ENCODE results near the gene ZNF81.

The ZNF81 gene

DNA sequence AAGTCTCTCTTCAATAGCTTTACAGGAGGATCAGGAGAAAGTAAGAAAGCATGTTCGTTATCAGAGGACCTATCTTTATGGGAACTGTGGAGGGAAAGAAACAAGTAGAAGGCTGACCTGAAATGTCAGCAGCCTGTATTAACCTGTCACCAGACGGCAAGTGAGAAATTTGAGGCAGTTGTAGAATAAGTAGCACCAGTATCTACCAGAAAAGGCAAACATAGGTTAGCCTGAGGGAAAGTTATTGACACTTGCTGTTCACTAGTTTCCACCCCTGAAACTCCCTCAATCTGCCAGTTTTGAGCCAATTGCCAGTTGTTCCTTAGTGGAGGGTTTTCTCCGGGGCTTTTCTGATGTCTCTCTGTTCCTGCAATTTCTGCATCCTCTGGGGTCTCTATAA lies 36.4 kb downstream of the ZNF81 start:
- TF ChIP-seq, protein P1, sequence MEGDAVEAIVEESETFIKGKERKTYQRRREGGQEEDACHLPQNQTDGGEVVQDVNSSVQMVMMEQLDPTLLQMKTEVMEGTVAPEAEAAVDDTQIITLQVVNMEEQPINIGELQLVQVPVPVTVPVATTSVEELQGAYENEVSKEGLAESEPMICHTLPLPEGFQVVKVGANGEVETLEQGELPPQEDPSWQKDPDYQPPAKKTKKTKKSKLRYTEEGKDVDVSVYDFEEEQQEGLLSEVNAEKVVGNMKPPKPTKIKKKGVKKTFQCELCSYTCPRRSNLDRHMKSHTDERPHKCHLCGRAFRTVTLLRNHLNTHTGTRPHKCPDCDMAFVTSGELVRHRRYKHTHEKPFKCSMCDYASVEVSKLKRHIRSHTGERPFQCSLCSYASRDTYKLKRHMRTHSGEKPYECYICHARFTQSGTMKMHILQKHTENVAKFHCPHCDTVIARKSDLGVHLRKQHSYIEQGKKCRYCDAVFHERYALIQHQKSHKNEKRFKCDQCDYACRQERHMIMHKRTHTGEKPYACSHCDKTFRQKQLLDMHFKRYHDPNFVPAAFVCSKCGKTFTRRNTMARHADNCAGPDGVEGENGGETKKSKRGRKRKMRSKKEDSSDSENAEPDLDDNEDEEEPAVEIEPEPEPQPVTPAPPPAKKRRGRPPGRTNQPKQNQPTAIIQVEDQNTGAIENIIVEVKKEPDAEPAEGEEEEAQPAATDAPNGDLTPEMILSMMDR (IDR thresholded peaks at IDR 0.05; ENCODE audit: low read depth, low read length) = no peak
- DNase-seq (ENCODE audit: extremely low read depth, low read depth) = no peak

- DNase-seq (ENCODE audit: extremely low read depth, low read depth) = no peak
- TF ChIP-seq, protein P1 (IDR thresholded peaks at IDR 0.05; ENCODE audit: low read depth, low read length) = no peak
Observed at GRCh38 chrX:47877327-47877726, 40.6 kb downstream of the ZNF81 start.

GRCh38 chrX:47878198-47878597 lies 41.5 kb downstream of the ZNF81 start:
- DNase-seq (ENCODE audit: extremely low read depth, low read depth) = no peak
- TF ChIP-seq, protein P1 (IDR thresholded peaks at IDR 0.05; ENCODE audit: low read depth, low read length) = no peak

GRCh38 chrX:47879463-47879862 lies 42.8 kb downstream of the ZNF81 start:
- DNase-seq (ENCODE audit: extremely low read depth, low read depth) = no peak
- TF ChIP-seq, protein P1 (IDR thresholded peaks at IDR 0.05; ENCODE audit: low read depth, low read length) = no peak

GRCh38 chrX:47880927-47881326 lies 44.2 kb downstream of the ZNF81 start:
- DNase-seq (ENCODE audit: extremely low read depth, low read depth) = no peak
- TF ChIP-seq, protein P1 (IDR thresholded peaks at IDR 0.05; ENCODE audit: low read depth, low read length) = no peak

- DNase-seq (ENCODE audit: extremely low read depth, low read depth) = no peak
- TF ChIP-seq, protein P1 (IDR thresholded peaks at IDR 0.05; ENCODE audit: low read depth, low read length) = no peak
Observed at GRCh38 chrX:47885501-47885900, 48.8 kb downstream of the ZNF81 start.

GRCh38 chrX:47898024-47898423 lies 61.3 kb downstream of the ZNF81 start:
- no peak for DNase-seq (ENCODE audit: extremely low read depth, low read depth)
- TF ChIP-seq, protein P1 (IDR thresholded peaks at IDR 0.05; ENCODE audit: low read depth, low read length) = no peak

Data from AG09319 (cell line).